GM19238 (cell line): Measurements from ENCODE around the gene CDCA3.
"Not testable (repeated sequence)": the region's sequence is repeated elsewhere in the genome, so short reads cannot be mapped to it uniquely, and the experiment has no call there.

ENCODE experiments used
- DNase-seq: peaks from one replicate; pipeline ENCODE4 v3.0.0; 2011; ENCODE audit warnings: low spot score; ENCODE audit not compliant: insufficient read length

The CDCA3 gene

GRCh38 chr12:6851153-6851920 is at the start of gene CDCA3:
CDCA3 (minus strand) TSS chr12:6851286; CDS start chr12:6850952, 334 bp downstream.
- peak; percentile 100 for DNase-seq

GRCh38 chr12:6899837-6900519 is 48.9 kb upstream of the CDCA3 start:
- no peak for DNase-seq

GRCh38 chr12:6899427-6899826 is 48.3 kb upstream of the CDCA3 start:
- DNase-seq: no peak

- no peak for DNase-seq
Measured at GRCh38 chr12:6896846-6897435, 45.9 kb upstream of the CDCA3 start.

GRCh38 chr12:6894321-6894720 is 43.2 kb upstream of the CDCA3 start:
- no peak for DNase-seq

- not testable (repeated sequence) for DNase-seq
Measured at GRCh38 chr12:6892683-6893082, 41.6 kb upstream of the CDCA3 start.

- no peak for DNase-seq
Measured at GRCh38 chr12:6891646-6892001, 40.5 kb upstream of the CDCA3 start.

GRCh38 chr12:6890789-6891645 is 39.9 kb upstream of the CDCA3 start:
- peak; percentile 95 for DNase-seq

GRCh38 chr12:6889775-6890573 is 38.9 kb upstream of the CDCA3 start:
- DNase-seq: not testable (repeated sequence)

- not testable (repeated sequence) for DNase-seq
Measured at GRCh38 chr12:6888794-6889193, 37.7 kb upstream of the CDCA3 start.

- no peak for DNase-seq
Measured at GRCh38 chr12:6888360-6888759, 37.3 kb upstream of the CDCA3 start.

- DNase-seq: no peak
Measured at GRCh38 chr12:6887460-6887859, 36.4 kb upstream of the CDCA3 start.

- DNase-seq: not testable (repeated sequence)
Measured at GRCh38 chr12:6886206-6886999, 35.3 kb upstream of the CDCA3 start.

- DNase-seq: no peak
Measured at GRCh38 chr12:6884539-6884938, 33.5 kb upstream of the CDCA3 start.

GRCh38 chr12:6883683-6884082 is 32.6 kb upstream of the CDCA3 start:
- no peak for DNase-seq

- no peak for DNase-seq
Measured at GRCh38 chr12:6883252-6883651, 32.2 kb upstream of the CDCA3 start.

- DNase-seq: not testable (repeated sequence)
Measured at GRCh38 chr12:6879824-6880223, 28.7 kb upstream of the CDCA3 start.

- not testable (repeated sequence) for DNase-seq
Measured at GRCh38 chr12:6874015-6874368, 22.9 kb upstream of the CDCA3 start.

GRCh38 chr12:6873094-6874014 is 22.3 kb upstream of the CDCA3 start, which contains the start of gene SPSB2:
SPSB2 (minus strand) TSS chr12:6873303; CDS start chr12:6872901, 402 bp downstream.
- peak; percentile 94 for DNase-seq
